ENCODE results near the gene PRTG.
"Not testable (repeated sequence)": the region's sequence is repeated elsewhere in the genome, so short reads cannot be mapped to it uniquely, and the experiment has no call there.

The PRTG gene

DNA sequence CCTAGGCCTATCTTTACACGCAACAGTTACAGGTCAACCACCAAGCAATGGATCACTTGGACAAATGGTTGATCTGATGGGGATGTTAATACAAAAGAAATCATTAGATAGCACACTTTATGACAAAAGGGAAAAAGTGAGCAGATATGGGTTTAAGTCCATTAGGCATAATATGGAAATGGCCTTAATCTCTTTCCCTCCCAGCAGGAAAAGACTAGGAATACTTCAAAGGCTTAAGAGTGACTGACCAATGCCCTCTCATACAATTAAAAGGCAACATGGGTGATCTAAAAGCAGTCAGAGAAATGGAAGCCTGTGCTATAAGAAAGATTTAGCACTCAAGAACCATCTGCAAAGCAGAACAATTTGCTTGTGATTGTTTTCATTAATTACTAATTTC is 3.3 kb downstream of the PRTG start:
- Histone ChIP-seq H3K27me3 (ENCODE audit: control insufficient read depth, insufficient read depth, low read length) (no peaks in the 10 kb centered on the region), H3K9ac (ENCODE audit: low read length) (no peak overlapping the region), H3K27ac (ENCODE audit: low read depth, low read length) (no peak overlapping the region), H3K4me1 (ENCODE audit: control insufficient read depth, insufficient read depth, low read length) (peaks cover 2% of the 10 kb centered on the region), H3K4me3 (ENCODE audit: low read length) (no peak overlapping the region), H3K36me3 (ENCODE audit: control insufficient read depth, insufficient read depth, low read length) (no peaks in the 10 kb centered on the region)

DNA sequence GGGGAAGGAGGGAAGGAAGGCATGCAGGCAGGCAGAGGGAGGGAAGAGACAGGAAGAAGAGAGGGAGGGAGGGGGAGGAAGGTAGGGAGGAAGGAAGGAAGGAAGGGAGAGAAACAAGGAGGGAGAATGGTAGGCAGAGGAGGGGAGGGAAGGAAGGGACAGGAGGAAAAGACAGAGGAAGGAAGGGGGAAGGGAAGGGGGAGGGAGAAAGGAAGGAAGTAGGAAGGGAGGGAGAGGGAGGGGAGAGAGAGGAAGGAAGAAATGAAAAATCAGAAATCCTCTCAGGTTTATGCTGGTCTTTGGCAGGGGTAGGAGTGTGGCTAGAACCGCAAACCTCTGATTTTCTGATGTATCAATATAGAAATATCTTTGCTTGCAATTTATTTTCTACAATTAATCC is 4.2 kb downstream of the PRTG start:
- peaks cover 2% of the 10 kb centered on the region for H3K4me1 ChIP-seq (ENCODE audit: control insufficient read depth, insufficient read depth, low read length)
- H3K27me3 ChIP-seq (ENCODE audit: control insufficient read depth, insufficient read depth, low read length): no peaks in the 10 kb centered on the region
- H3K36me3 ChIP-seq (ENCODE audit: control insufficient read depth, insufficient read depth, low read length): no peaks in the 10 kb centered on the region
- no peak overlapping the region for H3K4me3 ChIP-seq (ENCODE audit: low read length)
- no peak overlapping the region for H3K27ac ChIP-seq (ENCODE audit: low read depth, low read length)
- H3K9ac ChIP-seq (ENCODE audit: low read length): no peak overlapping the region

DNA sequence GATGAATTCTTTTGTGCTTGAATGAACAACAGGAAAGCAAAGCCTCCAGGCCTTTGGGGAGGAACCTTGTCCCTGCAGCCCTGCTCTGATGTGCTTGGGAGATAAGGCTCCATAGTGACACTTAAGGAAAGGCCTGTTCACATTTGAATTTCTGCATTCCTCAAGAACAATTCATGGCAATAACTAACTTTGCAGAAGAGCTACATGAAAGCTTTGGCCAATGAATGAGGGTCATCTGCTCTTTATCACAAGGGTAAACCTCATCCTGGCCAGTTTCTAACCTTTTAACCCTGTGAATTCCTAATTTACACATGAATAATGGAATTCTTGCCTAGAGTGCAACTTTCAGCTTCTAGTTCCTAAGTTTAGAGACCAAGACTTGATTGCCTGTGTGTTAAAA is 5.6 kb downstream of the PRTG start:
- no peak overlapping the region for H3K27ac ChIP-seq (ENCODE audit: low read depth, low read length)

DNA sequence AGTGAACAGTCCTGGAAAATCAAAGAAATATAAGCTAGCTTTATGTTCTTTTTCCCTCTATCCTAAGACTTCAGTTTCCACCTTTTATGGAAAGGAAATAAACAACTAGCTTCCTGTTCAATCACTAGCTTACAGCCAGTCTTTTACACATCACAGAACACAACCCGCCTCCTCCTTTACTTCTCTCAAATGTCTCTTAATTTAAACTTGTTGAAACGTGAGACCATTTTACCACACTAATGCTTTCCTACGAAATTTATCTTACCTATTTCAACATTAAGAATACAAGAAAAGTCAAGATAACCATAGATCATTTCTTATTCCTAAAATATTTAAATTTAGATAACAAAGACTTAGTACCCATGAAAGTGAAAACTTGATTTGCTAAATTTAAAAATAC is 6.2 kb downstream of the PRTG start:
- H3K9ac ChIP-seq (ENCODE audit: low read length): no peak overlapping the region

More for the DNA sequence above, 5.6 kb downstream of the PRTG start:
- no peak overlapping the region for H3K9ac ChIP-seq (ENCODE audit: low read length)
- no peak overlapping the region for H3K4me3 ChIP-seq (ENCODE audit: low read length)
- H3K36me3 ChIP-seq (ENCODE audit: control insufficient read depth, insufficient read depth, low read length): no peaks in the 10 kb centered on the region
- no peaks in the 10 kb centered on the region for H3K27me3 ChIP-seq (ENCODE audit: control insufficient read depth, insufficient read depth, low read length)
- H3K4me1 ChIP-seq (ENCODE audit: control insufficient read depth, insufficient read depth, low read length): peaks cover 2% of the 10 kb centered on the region

DNA sequence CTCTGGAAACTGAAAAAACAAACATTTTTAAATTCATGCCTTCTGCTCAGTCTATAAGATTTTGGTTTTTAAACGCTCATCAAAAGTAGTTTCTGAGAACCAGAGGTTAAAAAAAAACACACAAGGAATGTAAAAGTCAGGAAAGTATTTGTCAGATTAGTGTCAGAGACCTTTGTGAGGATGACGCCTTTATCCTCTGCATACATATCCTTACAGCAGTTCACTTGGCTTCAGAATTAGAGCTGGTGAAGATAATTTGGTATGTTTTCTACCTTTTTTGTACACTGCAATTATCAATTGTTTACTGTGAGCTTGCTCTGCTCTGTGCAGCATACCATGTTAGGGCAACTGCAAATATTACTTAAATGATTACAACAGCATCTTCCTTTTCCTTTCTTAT is 8.3 kb downstream of the PRTG start:
- Histone ChIP-seq H3K27me3 (ENCODE audit: control insufficient read depth, insufficient read depth, low read length) (no peaks in the 10 kb centered on the region), H3K36me3 (ENCODE audit: control insufficient read depth, insufficient read depth, low read length) (no peaks in the 10 kb centered on the region), H3K4me1 (ENCODE audit: control insufficient read depth, insufficient read depth, low read length) (peaks cover 2% of the 10 kb centered on the region), H3K9ac (ENCODE audit: low read length) (no peak overlapping the region), H3K4me3 (ENCODE audit: low read length) (no peak overlapping the region), H3K27ac (ENCODE audit: low read depth, low read length) (no peak overlapping the region)

More for the DNA sequence above, 6.2 kb downstream of the PRTG start:
- H3K4me1 ChIP-seq (ENCODE audit: control insufficient read depth, insufficient read depth, low read length): peaks cover 2% of the 10 kb centered on the region
- H3K27ac ChIP-seq (ENCODE audit: low read depth, low read length): no peak overlapping the region
- H3K27me3 ChIP-seq (ENCODE audit: control insufficient read depth, insufficient read depth, low read length): no peaks in the 10 kb centered on the region
- no peaks in the 10 kb centered on the region for H3K36me3 ChIP-seq (ENCODE audit: control insufficient read depth, insufficient read depth, low read length)
- H3K4me3 ChIP-seq (ENCODE audit: low read length): no peak overlapping the region

DNA sequence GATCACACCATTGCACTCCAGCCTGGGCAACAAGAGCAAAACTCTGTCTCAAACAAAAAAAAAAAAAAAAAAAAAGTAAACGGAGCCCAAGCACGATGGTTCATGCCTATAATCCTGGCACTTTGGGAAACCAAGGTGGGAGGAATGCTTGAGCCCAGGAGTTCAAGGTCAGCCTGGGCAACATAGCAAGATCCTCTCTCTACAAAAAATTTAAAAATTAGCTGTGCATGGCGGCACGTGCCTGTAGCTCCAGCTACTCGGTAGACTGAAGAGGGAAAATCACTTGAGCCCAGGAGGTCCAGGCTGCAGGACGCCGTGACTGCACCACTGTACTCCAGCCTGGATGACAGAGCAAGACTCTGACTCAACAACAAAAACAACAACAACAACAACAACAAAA is 9.5 kb downstream of the PRTG start:
- H3K27ac ChIP-seq (ENCODE audit: low read depth, low read length); H3K9ac ChIP-seq (ENCODE audit: low read length); H3K4me1 ChIP-seq (ENCODE audit: control insufficient read depth, insufficient read depth, low read length); H3K36me3 ChIP-seq (ENCODE audit: control insufficient read depth, insufficient read depth, low read length); H3K4me3 ChIP-seq (ENCODE audit: low read length); H3K27me3 ChIP-seq (ENCODE audit: control insufficient read depth, insufficient read depth, low read length): not testable (repeated sequence)

DNA sequence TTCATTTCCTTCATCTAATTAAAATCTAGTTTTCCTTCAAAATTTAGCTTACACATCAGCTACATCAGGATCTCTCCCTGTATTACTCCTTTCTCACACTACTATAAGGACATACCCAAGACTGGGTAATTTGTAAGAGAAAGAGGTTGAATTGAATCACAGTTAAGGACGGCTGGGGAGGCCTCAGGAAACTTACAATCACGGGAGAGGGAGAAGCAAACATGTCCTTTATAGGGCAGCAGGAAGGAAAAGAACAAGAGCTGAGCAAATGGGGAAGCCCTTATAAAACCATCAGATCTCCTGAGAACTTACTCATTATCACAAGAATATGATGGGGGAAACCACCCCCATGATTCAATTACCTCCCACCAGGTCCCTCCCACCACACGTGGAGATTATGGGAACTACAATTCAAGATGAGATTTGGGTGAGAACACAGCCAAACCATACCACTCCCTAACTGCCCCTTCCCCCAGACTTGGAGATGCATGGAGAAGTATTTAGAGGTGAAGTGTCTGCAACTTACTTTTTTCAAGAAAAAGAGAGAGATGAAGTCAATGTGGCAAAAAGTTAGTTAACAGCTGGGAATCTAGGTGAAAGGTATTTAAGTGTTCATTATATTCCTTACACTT is 21.3 kb downstream of the PRTG start:
- Histone ChIP-seq H3K27me3 (ENCODE audit: control insufficient read depth, insufficient read depth, low read length) (no peaks in the 10 kb centered on the region), H3K4me1 (ENCODE audit: control insufficient read depth, insufficient read depth, low read length) (no peaks in the 10 kb centered on the region), H3K9ac (ENCODE audit: low read length) (no peak overlapping the region), H3K27ac (ENCODE audit: low read depth, low read length) (no peak overlapping the region), H3K36me3 (ENCODE audit: control insufficient read depth, insufficient read depth, low read length) (no peaks in the 10 kb centered on the region), H3K4me3 (ENCODE audit: low read length) (no peak overlapping the region)

DNA sequence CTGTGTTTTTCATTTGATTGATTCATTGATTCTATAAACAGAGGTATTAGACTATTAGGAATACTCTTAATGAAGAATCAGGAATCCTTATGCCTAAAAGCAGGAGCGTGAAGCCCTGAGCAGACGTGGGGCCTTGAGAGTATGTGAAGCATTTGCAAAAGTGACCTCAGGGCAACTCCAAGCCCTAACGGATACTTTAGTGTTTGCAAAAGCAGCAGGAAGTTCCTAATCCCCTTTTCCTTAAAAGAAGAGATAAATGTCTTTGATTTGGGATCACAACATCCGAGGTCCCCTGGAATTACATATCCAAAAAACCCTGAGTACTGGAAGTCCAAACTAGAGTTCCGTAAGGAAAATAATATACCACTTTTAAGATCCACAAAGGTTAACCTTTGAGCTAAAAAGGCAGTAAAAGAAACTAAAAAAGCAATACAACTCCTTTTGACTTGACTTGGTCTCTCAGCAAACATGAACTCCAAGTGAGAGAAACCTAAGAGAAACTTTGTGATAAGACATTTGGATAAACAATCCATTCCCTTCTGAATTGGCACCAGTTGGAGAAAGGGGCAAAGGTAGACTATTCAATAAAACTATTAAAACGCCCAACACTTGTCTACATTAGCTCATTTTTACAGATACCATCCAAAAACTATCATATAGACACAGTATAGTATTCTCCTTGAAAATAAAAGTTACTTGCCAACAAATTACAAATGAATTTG is 27.4 kb downstream of the PRTG start:
- Histone ChIP-seq H3K27ac (ENCODE audit: low read depth, low read length) (no peak overlapping the region), H3K27me3 (ENCODE audit: control insufficient read depth, insufficient read depth, low read length) (no peaks in the 10 kb centered on the region), H3K36me3 (ENCODE audit: control insufficient read depth, insufficient read depth, low read length) (no peaks in the 10 kb centered on the region), H3K4me1 (ENCODE audit: control insufficient read depth, insufficient read depth, low read length) (no peaks in the 10 kb centered on the region), H3K9ac (ENCODE audit: low read length) (no peak overlapping the region), H3K4me3 (ENCODE audit: low read length) (no peak overlapping the region)

DNA sequence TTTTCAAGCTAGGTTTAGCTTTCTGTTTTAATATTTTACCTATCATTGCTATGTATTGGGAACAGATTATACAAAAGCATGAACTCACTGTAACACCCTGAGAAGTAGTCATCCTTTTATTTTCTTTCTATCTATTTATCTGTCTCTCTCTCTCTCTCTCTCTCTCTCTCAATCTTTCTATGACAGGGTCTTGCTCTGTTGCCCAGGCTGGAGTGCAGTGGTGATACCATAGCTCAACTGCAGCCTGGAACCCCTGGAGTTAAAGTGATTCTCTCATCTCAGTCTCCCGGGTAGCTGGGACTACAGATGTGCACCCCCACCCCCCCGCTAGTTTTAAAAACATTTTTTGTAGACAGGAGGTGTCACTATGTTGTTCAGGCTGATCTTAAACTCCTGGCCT is 28.9 kb downstream of the PRTG start:
- Histone ChIP-seq H3K27ac (ENCODE audit: low read depth, low read length) (no peak overlapping the region), H3K4me1 (ENCODE audit: control insufficient read depth, insufficient read depth, low read length) (no peaks in the 10 kb centered on the region), H3K4me3 (ENCODE audit: low read length) (no peak overlapping the region), H3K27me3 (ENCODE audit: control insufficient read depth, insufficient read depth, low read length) (no peaks in the 10 kb centered on the region), H3K36me3 (ENCODE audit: control insufficient read depth, insufficient read depth, low read length) (no peaks in the 10 kb centered on the region), H3K9ac (ENCODE audit: low read length) (no peak overlapping the region)

DNA sequence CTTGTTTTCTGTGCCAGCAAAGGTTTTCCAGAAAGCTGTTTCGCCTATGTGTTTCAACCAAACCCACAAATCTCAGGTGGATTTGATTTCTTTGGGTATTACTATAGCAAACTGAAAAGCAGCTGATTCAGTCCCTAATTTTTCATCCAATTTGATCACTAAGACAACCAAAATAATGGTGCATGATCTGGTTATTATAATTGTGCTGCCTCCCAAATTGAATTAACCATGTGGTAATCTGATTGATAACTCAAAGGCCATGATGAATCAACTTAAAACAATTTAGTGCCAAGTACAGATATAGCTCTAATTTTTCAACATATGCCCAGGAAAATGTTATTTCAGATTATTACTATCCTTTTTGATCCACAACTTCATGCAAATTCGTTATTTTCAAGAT is 30.6 kb downstream of the PRTG start:
- no peaks in the 10 kb centered on the region for H3K4me1 ChIP-seq (ENCODE audit: control insufficient read depth, insufficient read depth, low read length)
- no peaks in the 10 kb centered on the region for H3K36me3 ChIP-seq (ENCODE audit: control insufficient read depth, insufficient read depth, low read length)
- H3K9ac ChIP-seq (ENCODE audit: low read length): no peak overlapping the region
- H3K4me3 ChIP-seq (ENCODE audit: low read length): no peak overlapping the region
- no peak overlapping the region for H3K27ac ChIP-seq (ENCODE audit: low read depth, low read length)
- H3K27me3 ChIP-seq (ENCODE audit: control insufficient read depth, insufficient read depth, low read length): no peaks in the 10 kb centered on the region

DNA sequence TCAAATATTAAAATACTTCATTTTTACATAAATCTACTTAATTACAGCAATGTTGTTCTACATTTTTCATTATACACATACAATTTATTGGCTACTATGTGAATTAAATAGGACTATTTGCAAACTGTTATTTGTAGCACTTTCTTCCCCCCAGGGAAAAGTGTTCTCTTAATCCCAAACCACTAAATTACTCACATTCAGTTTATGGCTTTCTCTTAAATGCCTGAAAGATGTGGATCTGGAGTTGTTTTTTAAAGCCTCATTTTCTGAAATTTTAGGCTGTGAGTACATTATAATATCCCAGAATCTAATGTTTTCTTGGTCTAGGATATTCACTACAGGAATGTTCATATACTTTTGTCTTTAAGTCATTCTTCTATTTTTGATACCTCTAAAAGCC is 32.7 kb downstream of the PRTG start:
- no peaks in the 10 kb centered on the region for H3K4me1 ChIP-seq (ENCODE audit: control insufficient read depth, insufficient read depth, low read length)
- H3K4me3 ChIP-seq (ENCODE audit: low read length): no peak overlapping the region
- no peak overlapping the region for H3K9ac ChIP-seq (ENCODE audit: low read length)
- no peak overlapping the region for H3K27ac ChIP-seq (ENCODE audit: low read depth, low read length)
- H3K36me3 ChIP-seq (ENCODE audit: control insufficient read depth, insufficient read depth, low read length): no peaks in the 10 kb centered on the region
- H3K27me3 ChIP-seq (ENCODE audit: control insufficient read depth, insufficient read depth, low read length): no peaks in the 10 kb centered on the region

DNA sequence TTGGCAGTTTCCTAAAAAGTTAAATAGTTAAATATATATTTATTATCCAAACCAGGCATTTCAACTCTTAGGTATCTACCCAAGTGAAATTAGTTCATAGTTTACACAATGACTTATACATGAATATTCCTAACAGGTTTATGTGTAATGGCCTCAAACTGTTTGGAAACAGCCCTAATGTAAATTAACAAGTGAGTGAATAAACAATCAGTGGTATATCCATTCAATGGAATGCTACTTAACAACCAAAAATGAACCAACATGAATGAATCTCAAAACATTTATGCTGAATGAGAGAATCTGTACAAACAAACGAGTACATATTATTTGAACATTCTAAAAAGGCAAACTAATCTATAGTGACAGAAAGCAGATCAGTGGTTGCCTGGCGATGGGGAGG is 33.5 kb downstream of the PRTG start:
- Histone ChIP-seq H3K27ac (ENCODE audit: low read depth, low read length) (no peak overlapping the region), H3K4me3 (ENCODE audit: low read length) (no peak overlapping the region), H3K9ac (ENCODE audit: low read length) (no peak overlapping the region), H3K27me3 (ENCODE audit: control insufficient read depth, insufficient read depth, low read length) (no peaks in the 10 kb centered on the region), H3K4me1 (ENCODE audit: control insufficient read depth, insufficient read depth, low read length) (no peaks in the 10 kb centered on the region), H3K36me3 (ENCODE audit: control insufficient read depth, insufficient read depth, low read length) (no peaks in the 10 kb centered on the region)

DNA sequence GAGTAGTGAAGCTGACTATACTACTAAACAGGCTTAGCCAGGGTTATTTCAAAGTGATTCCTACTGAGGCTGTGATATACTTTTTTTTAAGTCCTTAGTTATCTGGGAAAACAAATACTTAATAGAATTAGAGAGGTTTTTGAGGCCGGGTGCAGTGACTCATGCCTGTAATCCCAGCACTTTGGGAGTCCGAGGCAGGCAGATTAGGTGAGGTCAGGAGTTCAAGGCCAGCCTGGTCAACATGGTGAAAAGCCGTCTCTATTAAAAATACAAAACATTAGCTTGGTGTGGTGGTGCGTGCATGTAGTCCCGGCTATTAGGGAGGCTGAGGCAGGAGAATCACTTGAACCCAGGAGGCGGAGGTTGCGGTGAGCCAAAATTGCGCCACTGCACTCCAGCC is 34.2 kb downstream of the PRTG start:
- H3K27ac ChIP-seq (ENCODE audit: low read depth, low read length): no peak overlapping the region
- H3K9ac ChIP-seq (ENCODE audit: low read length): no peak overlapping the region
- H3K4me1 ChIP-seq (ENCODE audit: control insufficient read depth, insufficient read depth, low read length): no peaks in the 10 kb centered on the region
- H3K36me3 ChIP-seq (ENCODE audit: control insufficient read depth, insufficient read depth, low read length): no peaks in the 10 kb centered on the region
- no peaks in the 10 kb centered on the region for H3K27me3 ChIP-seq (ENCODE audit: control insufficient read depth, insufficient read depth, low read length)
- H3K4me3 ChIP-seq (ENCODE audit: low read length): no peak overlapping the region

Data from rectal smooth muscle tissue (tissue), 1 donor.